ENCODE results near the gene HGF. TPM values are rescaled to one million over a fixed set of nuclear protein-coding genes. Genes with fewer than 3 reads are reported as not detected.
A peak's percentile ranks its signal among the peaks of the same experiment; 100 is the strongest.

Gene HGF
- total RNA-seq (2016; rRNA removed; fragmentation: Illumina TruSeq; extraction: Trizol) (not detected in 2 replicates), polyA plus RNA-seq (2011; rRNA removed) (not detected in 2 replicates), polyA minus RNA-seq (2011; rRNA and poly(A)+ RNA removed; ENCODE audit: low replicate concordance) (not detected in 2 replicates), Bru-seq, nascent RNA (percentile 2 among the genes with signal in this experiment), BruChase-seq, experiment 1, labeled RNA remaining after a 6-hour chase (not detected), BruChase-seq, experiment 2, labeled RNA remaining after a 2-hour chase (not detected)
- total RNA-seq (2016; cell fraction: cytosol; rRNA removed; fragmentation: Illumina TruSeq; extraction: Trizol; ENCODE audit: low read depth), result not detected in 2 replicates
- total RNA-seq (2016; cell fraction: insoluble cytoplasmic fraction; rRNA removed; fragmentation: Illumina TruSeq; extraction: Trizol), result not detected in 2 replicates
- not detected in 2 replicates for total RNA-seq (2016; cell fraction: membrane; rRNA removed; fragmentation: Illumina TruSeq; extraction: Trizol)
- not detected in 2 replicates for total RNA-seq (2016; cell fraction: nucleus; rRNA removed; fragmentation: Illumina TruSeq; extraction: Trizol)
- polyA plus RNA-seq (2011; cell fraction: cytosol; rRNA removed), result not detected in 2 replicates
- not detected in 2 replicates for polyA plus RNA-seq (2011; cell fraction: nucleus; rRNA removed)
- not detected in 2 replicates for polyA plus RNA-seq (2012)
- polyA plus RNA-seq (2016; cell fraction: cytosol; fragmentation: Illumina TruSeq; extraction: Trizol; ENCODE audit: low read depth), result not detected in 2 replicates
- polyA plus RNA-seq (2016; cell fraction: insoluble cytoplasmic fraction; fragmentation: Illumina TruSeq; extraction: Trizol; ENCODE audit: low read depth), result not detected in 2 replicates
- polyA plus RNA-seq (2016; cell fraction: membrane; fragmentation: Illumina TruSeq; extraction: Trizol; ENCODE audit: low read depth), result not detected in 2 replicates
- polyA plus RNA-seq (2016; cell fraction: nucleus; fragmentation: Illumina TruSeq; extraction: Trizol; ENCODE audit: insufficient read depth, low read depth), result not detected in 2 replicates
- not detected in 2 replicates for polyA minus RNA-seq (2011; cell fraction: cytosol; rRNA and poly(A)+ RNA removed)
- not detected in 2 replicates for polyA minus RNA-seq (2011; cell fraction: nucleus; rRNA and poly(A)+ RNA removed)
- long read RNA-seq, experiment 1, result 0 reads
- long read RNA-seq, experiment 2, result 0 reads

GRCh38 chr7:81769891-81770727, at the start of gene HGF:
Gene HGF, minus strand, starts transcription at chr7:81770047. Its CDS starts 76 bp downstream, at chr7:81769971.
- no peak within 1 kb of the TSS for H2AFZ ChIP-seq (ENCODE audit: low read length)
- no peak within 1 kb of the TSS for H3K4me2 ChIP-seq (ENCODE audit: low read depth, low read length)
- ChIA-PET CTCF (ENCODE audit: low intra/inter-chr PET ratio, low total read pairs) (no interaction called here), POLR2A (no interaction called here)
- 8% methylated on average over 15 of the region's 15 CpGs for WGBS (ENCODE audit: low lambda C conversion rate)
- H3K27ac ChIP-seq (ENCODE audit: extremely low read length, insufficient read depth, low read length), result no peak within 1 kb of the TSS
- H3K27me3 ChIP-seq (ENCODE audit: control insufficient read depth in 1 of 2, insufficient read depth in 2 of 2, low read length in 2 of 2), result 0 out of 5 replicates have a peak, but pooled peaks cover 0 to 2% of the 10 kb centered on the region in 2 experiments
- no peaks in the 10 kb centered on the region for H3K9me3 ChIP-seq (ENCODE audit: low read length)
- no peak within 1 kb of the TSS for H3K9ac ChIP-seq (ENCODE audit: insufficient read depth, low read depth, low read length)
- H4K20me1 ChIP-seq (ENCODE audit: insufficient read depth, low read length), result no peaks in the 10 kb centered on the region
- in situ Hi-C loops (cut with HindIII; ENCODE audit: extremely low pct_ligation_motif_present, low pct_unique_long_range_greater_than_20kb) (no loop called here), intact Hi-C loops (cut with micrococcal nuclease; ENCODE audit: unreplicated experiment) (no loop called here)
- no peaks in the 10 kb centered on the region for H3K36me3 ChIP-seq (replicated peaks in 1 of 2; ENCODE audit: control insufficient read depth in 1 of 2, insufficient read depth in 2 of 2, low read length in 2 of 2)
- no peak for ATAC-seq
- H3K79me2 ChIP-seq (ENCODE audit: insufficient read depth, low read length), result no peaks in the 10 kb centered on the region
- DNase-seq (ENCODE audit: low spot score), result no peak
- no peak for FAIRE-seq
- no peak within 1 kb of the TSS for H3K4me3 ChIP-seq (replicated peaks in 1 of 3; ENCODE audit: insufficient read depth in 1 of 3, low read depth in 2 of 3, low read length in 3 of 3)
- BruUV-seq (replicated peaks), result no TSS peak
- H3K4me1 ChIP-seq (ENCODE audit: insufficient read depth, low read length), result no peaks in the 10 kb centered on the region
- no peak for TF ChIP-seq ZNF33B (CRISPR knock-in tag; IDR thresholded peaks at IDR 0.05)
- TF ChIP-seq BATF2 (CRISPR knock-in tag; IDR thresholded peaks at IDR 0.05), result no peak
- no peak for TF ChIP-seq TAF1 (CRISPR knock-in tag; IDR thresholded peaks at IDR 0.05)
- no peak for TF ChIP-seq ZSCAN22 (CRISPR knock-in tag; IDR thresholded peaks at IDR 0.05)
- no peak for TF ChIP-seq PLRG1 (conservative IDR thresholded peaks at IDR 0.05)
- no peak for TF ChIP-seq ZNF619 (CRISPR knock-in tag; IDR thresholded peaks at IDR 0.05)
- TF ChIP-seq ZNF704 (CRISPR knock-in tag; IDR thresholded peaks at IDR 0.05; ENCODE audit: borderline replicate concordance), result no peak
- no peak for TF ChIP-seq THAP8 (CRISPR knock-in tag; IDR thresholded peaks at IDR 0.05; ENCODE audit: borderline replicate concordance)
- TF ChIP-seq TFDP1 (CRISPR knock-in tag; IDR thresholded peaks at IDR 0.05; ENCODE audit: borderline replicate concordance), result no peak
- TF ChIP-seq ATAD3A (CRISPR knock-in tag; IDR thresholded peaks at IDR 0.05), result no peak
- no peak for TF ChIP-seq ZNF281 (CRISPR knock-in tag; IDR thresholded peaks at IDR 0.05; ENCODE audit: borderline replicate concordance)
- TF ChIP-seq ZNF329 (CRISPR knock-in tag; IDR thresholded peaks at IDR 0.05; ENCODE audit: low read depth), result no peak

Measured in HepG2 (cell line).